IPS-NIHi7 (cell line): ENCODE results near the gene GAS2.
"Not testable (repeated sequence)": the region's sequence is repeated elsewhere in the genome, so short reads cannot be mapped to it uniquely, and the experiment has no call there.

Experiments
- DNase-seq: peaks from one replicate; pipeline ENCODE4 v3.0.0; 2012; ENCODE audit warnings: mixed read lengths; ENCODE audit errors: extremely low spot score

GAS2 gene

DNA sequence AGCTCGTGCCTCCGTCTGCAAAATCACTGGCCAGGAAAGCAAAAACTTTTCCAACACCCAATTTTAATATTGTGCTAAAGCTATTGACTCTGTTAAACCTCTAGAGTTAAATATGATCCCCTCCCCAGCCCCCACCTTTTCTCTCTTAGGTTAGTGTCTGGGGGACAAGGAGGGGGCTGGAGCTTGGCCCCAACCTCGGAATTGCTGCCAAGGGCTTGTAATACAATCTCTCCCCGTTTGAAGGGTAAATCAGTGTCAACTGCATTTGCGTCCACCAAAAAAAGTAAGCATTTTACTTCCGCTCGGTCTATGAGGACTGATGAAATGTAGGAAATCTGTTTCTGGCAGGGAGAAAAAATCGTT, at the start of gene GAS2:
Gene GAS2, plus strand, starts transcription at position 287 of the 363 bp plus-strand sequence. CDS start 8,259 bp downstream, outside the sequence.
- no peak for DNase-seq

DNA sequence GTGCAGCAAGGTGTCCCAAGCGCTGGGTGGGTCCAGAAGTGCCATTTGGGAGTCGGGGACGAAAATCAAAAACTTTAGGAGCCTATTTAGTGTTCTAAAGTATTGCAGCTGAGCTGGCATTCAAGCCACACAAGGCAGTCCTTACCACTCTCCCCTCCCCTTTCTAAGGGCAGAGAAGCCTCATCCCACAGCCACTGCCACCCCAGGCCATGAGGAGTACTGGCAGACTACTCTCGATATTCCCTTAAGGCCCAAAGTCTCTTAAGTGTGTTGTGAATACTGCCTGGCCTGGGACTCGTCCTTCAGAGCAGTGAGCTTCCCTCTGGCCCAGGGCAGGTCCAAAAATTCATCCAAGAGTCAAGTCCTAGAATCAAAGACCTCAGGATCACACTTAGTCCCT, 48.5 kb upstream of the GAS2 start:
- DNase-seq = no peak

DNA sequence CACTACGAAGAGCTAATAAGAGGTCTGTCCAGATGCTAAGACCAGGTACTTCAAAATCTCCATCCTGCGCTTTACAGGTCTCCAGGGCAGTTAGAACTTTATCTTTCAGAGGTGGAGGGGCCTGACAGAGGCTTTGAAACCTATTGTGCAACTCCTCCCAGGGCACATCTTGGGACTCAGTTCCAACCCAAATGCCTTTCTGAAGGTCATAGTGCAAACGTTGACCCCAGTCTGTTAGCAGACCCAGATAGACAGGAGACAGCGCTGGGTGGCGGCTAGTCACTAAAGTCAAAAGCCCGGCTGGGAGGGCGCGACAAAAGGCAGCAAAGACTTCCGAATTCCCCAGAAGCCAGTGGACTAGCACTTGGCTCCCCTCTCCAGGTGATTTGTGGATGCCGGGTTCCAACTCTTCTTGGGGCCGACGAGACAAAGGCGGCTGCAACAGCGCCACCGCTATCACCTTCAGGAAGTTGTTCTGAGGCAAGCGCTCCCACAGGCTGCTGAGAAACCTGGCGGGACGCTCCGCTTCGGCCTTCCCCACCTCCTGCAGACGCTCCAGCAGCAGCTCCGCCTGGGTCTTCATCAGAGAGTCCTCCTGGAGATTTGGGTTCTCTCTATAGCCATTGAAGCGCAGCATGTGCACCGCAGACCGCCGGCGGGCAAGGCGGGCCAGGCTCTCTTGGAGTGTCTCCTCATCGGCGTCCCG, 41.5 kb upstream of the GAS2 start:
- DNase-seq = peak; percentile 61

DNA sequence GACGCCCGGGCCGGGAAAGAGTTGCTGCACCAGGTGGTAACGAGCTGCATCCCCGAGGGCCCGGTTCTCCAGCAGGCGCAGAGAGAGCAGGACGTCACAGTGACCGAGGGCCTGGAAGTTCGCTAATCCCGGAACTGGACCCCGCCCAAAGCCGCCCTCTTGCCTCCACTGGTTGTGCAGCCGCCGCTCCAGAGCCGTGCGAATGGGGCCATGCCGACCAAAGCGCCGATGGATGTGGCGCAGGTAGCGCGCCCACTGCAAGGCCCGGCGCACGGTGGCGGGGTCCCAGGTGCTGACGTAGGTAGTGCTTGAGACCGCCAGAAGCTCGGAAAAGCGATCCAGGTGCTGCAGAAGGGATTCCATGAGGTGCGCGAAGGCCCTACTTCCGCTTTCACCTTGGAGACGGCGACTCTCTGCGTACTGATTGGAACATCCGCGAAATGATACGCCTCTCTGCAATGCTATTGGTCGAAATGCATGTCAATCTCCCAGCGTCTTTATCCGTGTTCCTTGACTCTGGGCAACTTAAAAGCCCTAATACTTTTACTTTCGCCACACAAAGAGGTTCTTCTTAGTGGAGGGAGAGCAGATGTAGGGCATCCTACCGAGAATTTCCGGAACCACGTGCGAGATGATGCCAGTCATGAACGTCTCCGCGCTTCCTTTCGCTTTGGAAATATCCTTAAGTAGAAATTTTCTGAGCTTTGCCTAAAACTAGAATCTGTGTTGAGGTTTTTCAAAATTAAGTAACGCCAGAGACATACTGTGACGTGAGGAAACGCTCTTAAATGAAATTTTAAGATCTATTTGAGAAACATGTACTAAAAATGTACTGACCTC, 40.7 kb upstream of the GAS2 start, which contains the start of gene FANCF:
Gene FANCF, minus strand, starts transcription at position 376 of the 840 bp plus-strand sequence. Its CDS starts 13 bp downstream, at position 363.
- DNase-seq = peak; percentile 85

DNA sequence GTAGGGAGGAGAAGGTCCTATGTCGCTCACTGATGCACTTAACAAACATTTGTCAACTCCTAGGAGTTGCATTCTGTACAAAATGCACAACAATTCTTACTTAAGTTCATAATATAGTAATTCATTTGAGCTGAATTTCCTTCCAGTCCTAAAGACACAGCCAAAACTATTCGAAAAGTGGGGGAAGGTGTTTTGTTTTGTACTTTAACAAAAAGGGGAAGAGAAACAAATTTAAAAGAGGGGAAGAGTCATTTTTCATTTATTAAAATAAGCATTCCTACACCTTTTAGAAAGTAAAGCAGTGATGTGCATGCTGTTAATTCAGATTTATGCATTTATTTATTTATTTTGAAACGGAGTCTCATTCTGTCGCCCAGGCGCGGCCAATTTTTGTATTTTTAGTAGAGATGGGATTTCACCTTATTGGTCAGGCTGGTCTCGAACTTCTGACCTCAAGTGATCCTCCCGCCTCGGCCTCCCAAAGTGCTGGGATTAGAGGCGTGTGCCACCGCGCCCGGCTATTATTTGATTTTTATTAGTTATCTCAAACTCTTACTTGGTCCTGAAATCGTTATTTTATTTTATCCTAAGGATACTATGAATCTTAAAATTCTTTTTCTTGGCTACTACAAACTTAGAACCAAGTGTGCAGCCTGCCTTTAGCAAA, 39.7 kb upstream of the GAS2 start:
- no peak for DNase-seq

DNA sequence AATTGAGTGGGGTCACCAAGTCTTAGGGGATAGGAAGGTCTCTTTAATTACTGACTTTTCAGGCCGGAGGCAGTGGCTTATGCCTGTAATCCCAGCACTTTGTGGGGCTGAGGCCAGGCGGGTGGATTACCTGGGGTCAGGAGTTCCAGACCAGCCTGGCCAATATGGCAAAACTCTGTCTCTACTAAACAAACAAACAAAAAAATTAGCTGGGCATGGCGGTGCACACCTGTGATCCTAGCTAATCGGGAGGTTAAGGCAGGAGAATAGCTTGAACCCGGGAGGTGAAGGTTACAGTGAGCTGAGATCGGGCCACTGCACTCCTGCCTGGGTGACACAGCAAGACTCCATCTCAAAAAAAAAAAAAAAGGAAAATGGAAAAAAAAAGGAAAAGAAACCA, 39.0 kb upstream of the GAS2 start:
- no peak for DNase-seq

DNA sequence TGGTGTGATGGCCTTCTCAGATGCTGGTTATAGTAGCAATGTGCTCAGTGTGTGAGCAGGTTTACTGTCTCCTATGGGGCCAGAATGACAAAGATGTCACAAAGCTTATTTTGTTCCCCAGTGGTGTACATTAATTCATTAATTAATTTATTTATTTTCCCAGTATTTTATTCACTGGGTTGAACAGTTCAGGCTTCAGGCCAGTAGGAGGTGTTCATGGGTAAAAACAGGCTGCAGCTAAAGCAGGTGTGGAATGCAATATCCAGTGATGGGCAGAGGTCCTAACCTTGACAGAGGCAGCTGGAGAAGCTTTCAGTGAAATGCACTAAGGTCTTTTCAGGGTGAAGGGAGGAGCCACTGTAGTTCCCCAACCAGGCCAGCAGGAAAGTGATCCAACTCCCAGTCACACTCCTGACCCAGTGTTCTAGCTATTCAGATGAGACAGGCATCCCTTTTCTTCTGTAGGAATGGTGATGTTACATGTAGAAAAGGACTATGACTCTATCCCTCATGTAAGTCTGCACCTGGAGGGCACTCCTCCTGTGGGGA, 33.0 kb upstream of the GAS2 start:
- no peak for DNase-seq

DNA sequence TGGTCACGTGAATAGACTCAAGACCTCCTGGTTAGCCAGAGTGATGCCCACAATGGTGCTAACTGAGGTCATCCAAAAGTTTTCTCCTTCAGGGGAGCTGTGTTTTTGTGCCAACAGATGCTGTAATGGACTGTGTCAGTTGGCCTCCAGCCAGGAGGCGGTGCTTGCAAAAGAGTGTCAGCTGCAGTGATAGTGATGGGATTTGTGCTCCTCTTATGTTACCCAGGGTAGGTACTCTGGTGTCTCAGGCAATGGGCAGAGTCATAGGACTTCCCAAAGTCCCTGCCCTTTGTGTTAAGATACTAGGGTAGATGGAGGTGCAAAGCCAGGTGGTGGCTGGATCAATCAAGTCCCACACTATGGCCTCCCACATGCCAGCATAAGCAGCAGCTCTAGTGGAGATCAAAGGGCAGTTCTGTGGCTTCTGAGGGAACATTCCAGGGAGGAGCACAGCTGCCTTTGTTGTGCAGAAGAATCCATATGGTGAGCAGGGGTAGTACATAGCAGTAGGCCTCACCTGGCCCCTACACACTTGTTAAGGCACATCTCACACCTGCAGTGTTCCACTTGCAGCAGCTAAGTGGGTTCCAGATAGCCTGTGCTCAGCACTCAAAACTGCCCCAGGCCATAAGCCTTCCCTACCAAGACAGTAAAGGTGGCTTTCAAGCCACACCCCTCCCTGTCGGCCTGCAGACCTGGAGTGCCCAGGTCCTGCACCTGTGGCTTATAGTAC, 31.3 kb upstream of the GAS2 start:
- no peak for DNase-seq

DNA sequence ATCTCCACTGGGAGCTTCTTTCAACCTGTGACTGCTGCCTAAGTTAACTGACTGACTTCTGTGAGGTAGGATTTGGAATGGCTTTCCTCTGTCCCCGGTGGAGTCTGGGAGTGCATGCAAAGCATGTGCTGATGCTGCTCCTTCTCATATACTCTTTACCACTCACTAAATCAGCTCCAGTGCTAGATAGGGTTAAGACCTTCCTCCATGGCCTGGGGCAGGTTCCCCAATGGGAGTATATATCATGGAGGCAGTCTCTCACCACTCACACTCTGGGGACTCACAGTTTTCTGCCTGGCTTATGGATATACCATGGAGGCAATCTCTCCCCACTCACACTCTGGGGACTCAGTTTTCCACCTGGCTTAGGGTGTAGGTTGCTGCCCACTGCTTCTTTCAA, 30.7 kb upstream of the GAS2 start:
- DNase-seq = no peak

DNA sequence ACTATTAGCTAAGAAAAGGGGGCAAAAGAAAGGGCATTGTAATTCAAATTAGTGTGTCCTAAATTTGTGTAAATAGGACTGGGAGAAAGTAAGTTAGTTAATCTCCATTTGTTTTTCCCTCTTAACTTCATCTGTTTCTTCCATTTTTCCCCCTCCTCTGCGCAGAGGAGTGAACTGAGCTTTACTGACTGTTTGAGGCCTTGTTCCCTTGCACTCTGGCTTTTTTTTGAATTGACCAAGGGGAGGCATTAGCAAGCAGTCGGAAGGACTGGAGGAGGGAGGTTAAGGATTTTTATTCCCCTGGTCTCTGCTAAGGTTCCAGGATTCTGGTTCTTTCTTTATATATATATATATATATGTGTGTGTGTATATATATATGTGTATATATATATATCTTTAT, 25.5 kb upstream of the GAS2 start:
- DNase-seq = no peak

DNA sequence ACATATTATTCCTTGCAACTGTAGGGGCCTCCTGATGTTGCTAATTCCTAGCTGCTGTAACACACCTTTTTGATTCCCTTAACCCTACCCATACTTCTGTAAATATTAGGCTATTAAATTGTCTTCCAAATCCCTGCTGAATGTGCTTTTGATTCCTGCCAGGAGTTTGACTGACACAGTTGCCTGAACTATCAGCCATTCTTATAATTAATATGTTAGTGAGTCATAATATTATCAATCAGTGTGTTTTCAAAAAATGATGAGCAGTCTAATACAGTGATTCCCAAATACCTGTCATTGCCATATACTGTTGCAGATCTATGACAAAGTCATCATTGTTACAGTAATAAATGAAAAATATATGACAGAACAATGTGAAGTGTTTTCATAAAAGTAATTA, 24.9 kb upstream of the GAS2 start:
- no peak for DNase-seq

DNA sequence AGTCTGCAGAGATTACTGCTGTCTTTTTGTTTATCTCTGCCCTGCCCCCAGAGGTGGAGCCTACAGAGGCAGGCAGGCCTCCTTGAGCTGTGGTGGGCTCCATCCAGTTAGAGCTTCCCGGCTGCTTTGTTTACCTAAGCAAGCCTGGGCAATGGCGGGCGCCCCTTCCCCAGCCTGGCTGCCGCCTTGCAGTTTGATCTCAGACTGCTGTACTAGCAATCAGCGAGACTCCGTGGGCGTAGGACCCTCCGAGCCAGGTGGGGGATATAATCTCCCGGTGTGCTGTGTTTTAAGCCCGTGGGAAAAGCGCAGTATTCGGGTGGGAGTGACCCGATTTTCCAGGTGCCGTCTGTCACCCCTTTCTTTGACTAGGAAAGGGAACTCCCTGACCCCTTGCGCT, 14.1 kb upstream of the GAS2 start:
- DNase-seq = not testable (repeated sequence)

DNA sequence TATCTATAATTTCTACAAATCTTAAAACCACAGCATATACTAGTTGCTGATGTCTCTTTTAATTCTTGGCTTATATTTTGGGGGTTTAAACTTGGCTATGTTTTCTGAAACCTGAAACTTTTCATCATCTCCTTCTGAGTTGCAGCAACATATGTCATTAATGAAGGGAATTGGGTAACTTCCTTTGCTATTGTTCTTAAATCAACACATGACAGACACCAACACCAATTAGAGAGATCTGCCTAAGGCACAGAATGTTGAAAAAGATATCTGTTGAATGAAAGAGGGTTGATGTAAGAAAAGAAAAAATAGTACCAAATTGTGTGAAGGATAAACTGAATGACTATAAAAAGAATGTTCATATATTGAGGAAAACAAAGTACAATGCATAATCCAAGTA, 10.3 kb upstream of the GAS2 start:
- no peak for DNase-seq

DNA sequence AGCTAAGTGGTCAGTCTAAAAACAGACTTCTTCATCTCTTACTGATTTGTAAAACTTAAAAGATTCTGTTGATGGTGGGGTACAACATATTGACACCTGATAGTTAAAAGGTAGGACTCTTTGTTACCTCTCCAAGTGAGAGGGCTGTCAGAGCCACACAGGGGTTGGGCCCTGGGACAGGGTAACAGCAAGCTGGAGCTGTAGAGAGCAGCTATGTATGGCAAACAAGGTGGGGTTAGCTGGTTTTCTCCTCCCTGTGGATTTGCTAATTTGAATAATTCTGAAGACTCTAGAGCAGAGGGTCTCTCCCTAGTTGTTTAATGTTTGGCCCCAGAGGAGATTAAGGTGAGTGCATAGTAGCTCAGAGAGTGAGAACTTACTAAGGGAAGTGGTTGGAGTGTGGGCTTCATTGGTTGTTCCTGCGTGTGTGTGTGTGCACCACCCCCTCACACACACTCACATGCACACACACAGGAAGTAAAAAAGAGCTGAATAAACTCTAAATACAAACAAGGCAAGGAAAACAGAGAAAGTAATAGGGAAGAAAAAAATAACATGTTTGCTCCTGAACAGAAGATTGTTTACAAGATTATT, 9.2 kb upstream of the GAS2 start:
- peak; percentile 13 for DNase-seq

DNA sequence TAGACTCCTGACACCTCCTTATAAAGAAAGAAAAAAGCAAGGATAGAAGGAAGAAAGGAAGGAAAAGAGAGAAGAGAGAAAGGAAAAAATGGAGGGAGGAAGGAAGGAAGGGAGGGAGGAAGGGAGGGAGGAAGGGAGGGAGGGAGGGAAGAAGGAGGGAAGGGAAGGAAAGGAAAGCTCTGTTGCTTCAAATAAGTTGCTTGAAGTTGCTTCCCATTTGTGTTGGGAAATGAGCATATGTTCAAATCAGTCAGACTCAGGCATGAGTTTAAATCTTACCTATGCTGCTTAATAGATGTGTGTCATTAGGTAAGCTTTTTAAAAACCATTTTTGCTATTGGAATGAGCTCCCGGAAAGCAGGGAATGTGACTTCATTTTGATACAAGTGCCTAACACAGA, 6.6 kb upstream of the GAS2 start:
- DNase-seq = no peak

DNA sequence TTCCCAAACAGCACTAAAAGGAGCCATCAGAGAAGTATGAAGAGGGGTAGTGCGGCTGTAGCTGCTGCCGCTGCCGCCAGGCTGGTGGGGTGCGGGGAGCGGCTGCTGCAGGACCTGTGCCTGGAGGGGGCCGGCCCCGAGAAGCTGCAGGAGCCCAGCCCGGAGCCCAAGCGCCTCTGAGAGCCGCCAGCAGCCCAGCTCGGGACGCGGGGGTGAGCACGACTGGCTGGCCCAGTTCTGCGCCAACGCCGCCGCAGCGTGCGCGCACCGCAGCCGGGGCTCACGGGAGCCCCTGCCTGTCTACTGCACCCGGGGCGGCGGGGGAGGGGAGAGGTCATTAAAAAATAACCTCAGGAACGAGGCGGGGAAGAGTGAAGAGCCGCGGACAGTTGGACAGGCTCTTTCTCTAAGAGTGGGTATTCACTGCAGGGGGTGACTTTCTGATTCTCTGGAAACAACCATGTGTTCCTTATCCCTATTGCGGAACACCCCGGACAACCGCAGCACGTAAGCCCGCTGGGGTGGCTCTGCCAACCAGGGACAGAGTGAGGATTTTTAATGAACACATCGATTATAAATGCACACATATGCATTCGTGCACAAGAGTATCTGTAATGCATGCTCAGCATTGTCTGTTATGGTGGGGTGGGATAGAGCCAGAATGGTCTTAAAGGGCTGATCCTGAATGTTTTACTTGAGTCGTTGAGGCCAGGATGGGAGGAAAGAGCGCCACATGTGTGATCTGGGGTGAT, 453 bp downstream of the GAS2 start:
- peak; percentile 77 for DNase-seq

DNA sequence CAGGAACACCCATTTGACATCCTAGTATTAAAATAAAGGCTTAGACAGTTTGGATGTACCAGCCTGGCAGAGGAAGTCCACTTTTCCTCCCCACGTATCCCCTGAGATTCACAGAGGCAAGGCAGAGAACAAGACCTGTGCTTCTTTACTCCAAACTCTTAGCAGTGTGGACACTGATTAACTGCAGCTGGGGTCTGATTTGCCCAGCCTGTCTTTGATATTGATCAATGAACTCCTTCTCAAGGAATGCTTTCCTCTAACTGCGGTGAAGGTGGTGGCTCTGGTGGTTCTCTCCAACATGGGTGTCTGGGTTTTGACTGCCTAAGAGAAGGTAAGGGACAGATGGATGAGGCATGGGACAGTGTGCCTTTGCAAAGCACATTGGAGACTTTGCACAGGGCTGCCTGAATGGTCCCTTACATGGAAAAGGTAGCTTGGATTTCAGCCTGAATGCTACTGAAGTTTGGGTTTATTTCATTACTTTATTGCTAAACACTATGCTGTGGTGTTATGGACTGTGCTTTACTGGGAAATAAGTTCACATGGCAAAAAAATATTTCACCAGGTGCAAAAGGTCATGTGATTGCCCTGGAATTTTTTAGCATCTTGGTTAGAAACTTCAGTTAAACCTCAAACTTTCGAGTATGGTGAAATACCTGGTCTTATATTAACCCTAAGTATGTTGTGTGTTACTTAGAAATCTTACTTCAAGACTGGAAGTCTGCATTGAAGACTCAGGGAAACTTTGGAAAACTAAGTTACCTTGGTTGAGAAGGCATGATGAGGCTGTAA, 1.8 kb downstream of the GAS2 start:
- no peak for DNase-seq

DNA sequence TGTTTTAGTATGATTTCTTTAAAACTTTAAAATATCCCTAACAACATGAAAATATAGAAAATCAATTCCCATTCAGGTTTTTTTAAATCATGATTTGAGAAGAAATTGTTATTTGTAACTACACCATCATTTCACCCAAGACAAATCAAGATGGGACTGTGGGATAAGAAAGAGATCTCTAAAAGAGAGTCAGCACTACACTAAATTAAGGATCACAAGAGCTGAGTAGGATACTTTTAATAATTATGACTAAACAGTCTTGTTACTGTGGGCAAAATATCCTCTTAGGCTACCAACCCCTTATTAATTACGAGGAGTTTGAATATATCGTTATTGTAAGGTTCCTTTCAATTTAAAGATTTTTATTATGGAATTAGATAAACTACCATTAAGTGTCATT, 3.0 kb downstream of the GAS2 start:
- no peak for DNase-seq

DNA sequence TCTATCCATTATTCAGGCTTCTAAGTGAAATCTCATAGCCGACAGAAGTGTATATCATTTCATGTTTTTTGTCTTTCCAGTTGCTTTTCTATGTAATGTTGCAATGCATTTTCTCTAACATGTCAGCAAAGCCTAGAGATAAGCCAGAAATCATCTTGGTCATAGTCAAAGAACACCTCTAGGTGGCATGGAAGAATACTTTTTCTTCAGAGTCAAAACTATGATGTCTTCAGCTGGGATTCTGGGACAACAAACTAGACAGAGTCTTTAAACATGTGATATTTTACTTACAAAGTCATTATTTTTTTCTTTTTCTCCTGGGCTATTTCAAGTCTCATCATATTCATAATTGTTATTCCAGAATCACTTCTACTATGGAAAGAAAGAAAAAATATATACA, 4.4 kb downstream of the GAS2 start:
- DNase-seq = no peak

DNA sequence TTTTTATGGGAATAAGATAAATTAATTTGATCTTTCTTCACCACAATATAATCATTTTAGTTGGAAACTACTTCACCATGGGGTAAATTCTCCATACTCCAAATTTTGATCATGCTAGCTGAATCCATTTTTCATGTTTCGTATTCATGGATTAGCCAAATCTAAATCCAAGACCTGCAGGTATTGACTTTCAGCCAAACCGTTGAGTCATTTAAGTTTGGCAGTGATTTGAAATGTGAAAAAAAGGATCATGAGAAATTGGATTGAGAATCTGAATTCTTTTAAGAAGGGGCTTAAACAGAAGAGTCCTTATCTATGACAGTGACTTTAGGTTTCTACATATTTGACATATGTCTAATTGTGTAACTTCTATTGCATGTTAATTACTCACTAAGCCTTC, 5.3 kb downstream of the GAS2 start:
- DNase-seq = no peak
